Activated T-cell treated with anti-CD3 and anti-CD28 coated beads, Interleukin-2, amount 50 U/mL, for 4 hours (primary cell): ENCODE results near the gene PLA2G1B. TPM values are rescaled to one million over a fixed set of nuclear protein-coding genes. Genes with fewer than 3 reads are reported as not detected.

ENCODE experiments used
- ATAC-seq, 2 donors: fragments of 200-7000 bp; cut with Tn5 transposase; one replicate each; pipeline ENCODE4 v1.10.0; 2021
- DNase-seq: peaks from one replicate; pipeline ENCODE4 v3.0.0-alpha.2; 2020
- H3K27me3 Mint-ChIP-seq: one replicate; pipeline ENCODE4 v1.8.0; 2021; ENCODE audit warnings: low read depth, mixed read lengths
- H3K36me3 Mint-ChIP-seq: one replicate; pipeline ENCODE4 v1.8.0; 2022; ENCODE audit warnings: mixed read lengths; ENCODE audit not compliant: insufficient read depth
- H3K4me1 Mint-ChIP-seq: one replicate; pipeline ENCODE4 v1.8.0; 2021; ENCODE audit warnings: low read depth, mixed read lengths
- H3K4me3 Mint-ChIP-seq: one replicate; pipeline ENCODE4 v1.8.0; 2021; ENCODE audit warnings: mild to moderate bottlenecking, moderate library complexity, mixed read lengths
- H3K9me3 Mint-ChIP-seq: one replicate; pipeline ENCODE4 v1.8.0; 2021; ENCODE audit warnings: mixed read lengths
- total RNA-seq, 3 donors: library from RNA; stranded (reverse); gene quantifications; one replicate each; pipeline ENCODE4 v1.2.1, GENCODE V29; 2021

Gene PLA2G1B
- total RNA-seq, 3 donors from 2014 or later = 0.79 to 1.3 (median 1.1) TPM

DNA sequence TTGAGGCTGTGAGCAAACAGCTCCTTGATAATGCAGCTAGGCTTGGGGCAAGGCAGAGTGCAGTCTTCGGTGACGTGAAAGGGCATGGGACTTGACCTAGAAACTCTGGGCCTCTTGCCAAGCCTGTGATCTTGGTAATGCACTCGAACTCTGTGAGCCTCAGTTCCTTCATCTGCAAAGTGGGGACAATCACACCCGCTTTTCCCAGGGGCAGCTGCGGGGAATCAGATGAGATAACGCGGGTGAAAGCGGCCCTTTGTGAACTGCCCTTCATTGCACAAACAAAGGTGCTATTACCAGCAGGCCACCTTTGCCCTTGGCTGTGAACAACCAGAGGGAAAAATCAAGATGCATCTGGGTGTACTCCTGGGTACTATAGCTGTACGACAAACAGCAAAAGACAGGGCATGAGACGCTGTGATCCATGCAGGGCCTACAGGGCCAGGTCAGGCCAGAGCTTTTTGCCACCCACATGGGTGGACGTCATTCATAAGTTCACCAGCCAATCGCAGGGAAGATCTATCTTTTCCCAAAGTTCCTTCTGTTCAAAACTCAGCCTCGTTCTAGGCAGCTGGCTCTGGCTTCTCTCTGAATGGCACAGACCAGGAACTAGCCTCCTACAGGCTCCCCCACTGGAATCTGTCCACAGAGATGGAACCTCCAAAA lies 38.2 kb upstream of the PLA2G1B start:
- Mint-ChIP-seq H3K27me3 (peaks cover 75% of the 10 kb centered on the region), H3K9me3 (no peaks in the 10 kb centered on the region)

DNA sequence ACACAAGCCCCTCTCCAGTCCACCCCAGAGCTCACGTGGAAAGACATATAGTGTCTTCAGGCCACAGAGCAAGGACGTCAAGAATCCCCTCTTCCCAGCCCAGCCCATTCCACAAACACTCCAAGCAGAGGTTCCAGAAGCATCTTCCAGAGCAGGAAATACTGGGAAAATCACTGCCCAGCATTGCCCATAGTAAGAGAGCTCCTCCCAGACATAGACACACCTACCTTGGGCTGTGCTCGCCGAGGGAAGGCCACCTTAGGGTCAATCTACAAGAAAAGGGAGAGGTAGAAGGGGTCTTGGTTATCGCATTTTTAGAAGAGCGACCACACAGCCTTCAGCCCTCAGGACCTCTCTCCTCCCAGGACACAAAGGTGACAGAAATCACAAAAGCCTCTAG lies 36.9 kb upstream of the PLA2G1B start:
- H3K36me3 Mint-ChIP-seq = no peaks in the 10 kb centered on the region
- DNase-seq (no peak), ATAC-seq (no peak)
- no peak overlapping the region for H3K4me3 Mint-ChIP-seq
- peaks cover 8% of the 10 kb centered on the region for H3K4me1 Mint-ChIP-seq
- H3K27me3 Mint-ChIP-seq = peaks cover 75% of the 10 kb centered on the region
- no peaks in the 10 kb centered on the region for H3K9me3 Mint-ChIP-seq

More for the DNA sequence above, 38.2 kb upstream of the PLA2G1B start:
- ATAC-seq (no peak), DNase-seq (no peak)
- H3K36me3 Mint-ChIP-seq = no peaks in the 10 kb centered on the region
- H3K4me1 Mint-ChIP-seq = peaks cover 19% of the 10 kb centered on the region
- H3K4me3 Mint-ChIP-seq = no peak overlapping the region

DNA sequence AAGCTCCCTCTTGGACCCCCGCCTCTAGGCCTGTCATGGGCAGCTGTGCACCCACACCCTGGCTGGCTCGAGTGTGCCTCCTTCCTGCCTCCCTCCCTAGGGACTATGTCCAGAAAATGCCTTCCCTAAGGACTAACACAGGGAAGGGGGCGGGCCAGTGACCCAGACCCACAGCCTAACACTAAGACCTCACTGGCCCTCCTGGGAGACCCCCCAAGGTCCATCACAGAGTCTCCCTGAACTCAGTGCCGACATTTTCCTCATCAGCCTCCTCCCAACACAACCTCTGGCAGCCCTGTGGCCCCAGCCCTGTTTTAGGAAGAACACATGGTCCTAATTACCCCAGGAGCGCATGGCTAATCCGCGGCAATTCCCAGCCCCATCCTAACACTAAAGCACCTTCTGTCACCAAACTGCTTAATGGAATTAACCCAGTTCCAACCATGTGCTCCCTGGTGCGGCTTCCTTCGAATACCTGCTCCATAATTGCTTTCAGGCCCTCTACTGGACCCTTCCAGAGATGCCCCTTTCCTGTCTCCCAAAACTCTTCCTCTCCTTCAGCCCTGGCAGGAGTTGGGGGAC lies 35.8 kb upstream of the PLA2G1B start:
- Mint-ChIP-seq H3K4me1 (peaks cover 7% of the 10 kb centered on the region), H3K36me3 (no peaks in the 10 kb centered on the region)

DNA sequence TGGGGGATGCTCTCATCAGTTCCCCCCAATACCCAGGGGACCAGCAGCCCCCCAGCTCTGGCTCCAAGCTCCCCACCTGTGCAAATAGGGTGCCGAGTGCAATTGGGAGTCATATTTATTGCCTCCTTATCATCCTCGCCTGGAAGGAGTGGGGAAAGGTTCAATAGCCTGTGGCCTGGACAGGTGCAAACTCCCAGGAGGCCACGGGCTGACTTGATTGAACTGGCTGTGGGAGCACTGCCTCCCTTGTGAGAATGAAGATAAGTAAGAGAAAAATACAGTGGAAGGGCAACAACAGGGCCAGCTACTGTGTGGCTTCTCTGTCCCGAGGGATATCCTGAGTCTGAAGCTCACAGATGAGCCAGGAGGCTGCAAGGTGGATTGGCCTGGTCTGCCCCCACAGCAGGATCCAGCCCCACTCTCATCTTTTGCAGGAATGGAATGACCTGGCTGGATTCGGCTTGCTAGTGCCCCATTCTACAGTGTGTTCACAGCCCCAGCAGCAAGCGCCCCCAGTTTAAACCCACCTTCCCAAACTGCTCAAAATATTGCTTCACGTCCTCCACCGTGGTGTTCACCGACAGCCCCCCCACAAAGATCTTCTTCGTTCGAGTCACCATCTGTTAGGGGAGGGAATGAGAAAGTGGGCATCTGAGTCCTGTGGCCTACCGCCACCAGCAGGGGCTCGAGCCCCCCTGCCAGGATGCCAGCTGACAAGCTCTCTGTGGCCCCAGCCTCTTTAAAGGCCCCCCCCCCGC lies 35.1 kb upstream of the PLA2G1B start:
- no peak overlapping the region for H3K4me3 Mint-ChIP-seq
- no peak for DNase-seq

More for the DNA sequence above, 35.8 kb upstream of the PLA2G1B start:
- Mint-ChIP-seq H3K27me3 (peaks cover 78% of the 10 kb centered on the region), H3K9me3 (no peaks in the 10 kb centered on the region), H3K4me3 (no peak overlapping the region)
- DNase-seq (no peak), ATAC-seq (no peak)

DNA sequence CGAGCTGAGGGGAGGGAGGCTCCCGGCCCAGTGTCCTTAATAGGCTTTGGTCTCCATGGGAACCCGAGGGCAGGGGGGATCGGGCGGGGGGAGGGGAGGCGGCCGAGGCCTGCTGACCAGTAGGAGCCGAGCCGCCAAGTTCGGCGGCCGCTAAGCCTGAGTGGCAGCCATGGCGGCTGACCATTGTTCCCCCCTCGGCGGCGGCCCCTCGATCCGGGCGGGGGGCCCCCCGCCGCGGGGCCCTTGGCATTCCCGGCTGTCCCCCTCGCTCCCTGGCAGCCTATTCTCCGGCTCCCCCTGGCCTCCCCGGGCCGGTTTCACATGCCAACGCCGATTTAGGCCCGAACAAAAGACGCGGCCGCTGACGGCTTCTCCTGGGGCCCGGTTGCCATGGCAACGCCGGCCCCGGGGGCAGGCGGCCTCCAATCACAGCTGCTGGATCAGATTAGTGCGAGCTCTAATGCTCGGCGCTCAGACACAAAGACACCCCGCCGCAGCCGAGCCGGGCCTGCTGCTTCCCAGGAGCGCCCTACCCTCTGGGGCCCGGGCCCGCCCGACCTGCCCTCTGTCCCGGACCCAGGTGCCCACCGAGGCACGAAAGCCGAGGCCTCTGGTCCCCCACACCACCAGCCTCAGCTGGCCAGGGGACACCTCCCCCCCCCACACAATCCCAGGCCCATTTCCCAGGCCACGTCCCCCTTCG lies 34.1 kb upstream of the PLA2G1B start:
- ATAC-seq = peak; percentile 22 to 47
- H3K27me3 Mint-ChIP-seq = peaks cover 74% of the 10 kb centered on the region
- no peak for DNase-seq
- H3K4me3 Mint-ChIP-seq = no peak overlapping the region
- H3K4me1 Mint-ChIP-seq = no peaks in the 10 kb centered on the region
- no peaks in the 10 kb centered on the region for H3K36me3 Mint-ChIP-seq
- H3K9me3 Mint-ChIP-seq = no peaks in the 10 kb centered on the region

More for the DNA sequence above, 35.1 kb upstream of the PLA2G1B start:
- Mint-ChIP-seq H3K9me3 (no peaks in the 10 kb centered on the region), H3K27me3 (peaks cover 82% of the 10 kb centered on the region), H3K4me1 (peaks cover 4% of the 10 kb centered on the region), H3K36me3 (no peaks in the 10 kb centered on the region)
- ATAC-seq = no peak

DNA sequence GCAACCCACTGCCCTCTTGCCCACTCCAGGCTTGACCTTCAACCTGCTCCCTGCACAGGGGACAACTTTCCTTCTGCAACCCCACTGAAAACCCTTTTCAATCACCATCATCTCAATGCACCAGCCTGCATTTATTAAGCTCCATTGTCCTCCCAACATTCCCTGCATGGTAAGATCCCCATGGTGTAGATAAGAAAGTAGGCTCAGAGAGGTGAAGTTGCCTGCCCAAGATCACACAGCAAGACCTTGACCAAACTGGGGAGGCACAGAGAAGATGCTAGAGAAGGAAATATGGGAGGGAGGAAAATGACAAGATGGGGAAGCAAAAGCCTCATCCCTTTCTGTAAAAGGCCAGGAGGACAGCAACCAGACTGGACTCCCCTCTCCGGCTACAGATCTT lies 31.5 kb upstream of the PLA2G1B start:
- no peaks in the 10 kb centered on the region for H3K36me3 Mint-ChIP-seq
- no peaks in the 10 kb centered on the region for H3K9me3 Mint-ChIP-seq
- H3K27me3 Mint-ChIP-seq = peaks cover 55% of the 10 kb centered on the region
- H3K4me3 Mint-ChIP-seq = no peak overlapping the region
- no peak for DNase-seq
- no peak for ATAC-seq
- no peaks in the 10 kb centered on the region for H3K4me1 Mint-ChIP-seq

DNA sequence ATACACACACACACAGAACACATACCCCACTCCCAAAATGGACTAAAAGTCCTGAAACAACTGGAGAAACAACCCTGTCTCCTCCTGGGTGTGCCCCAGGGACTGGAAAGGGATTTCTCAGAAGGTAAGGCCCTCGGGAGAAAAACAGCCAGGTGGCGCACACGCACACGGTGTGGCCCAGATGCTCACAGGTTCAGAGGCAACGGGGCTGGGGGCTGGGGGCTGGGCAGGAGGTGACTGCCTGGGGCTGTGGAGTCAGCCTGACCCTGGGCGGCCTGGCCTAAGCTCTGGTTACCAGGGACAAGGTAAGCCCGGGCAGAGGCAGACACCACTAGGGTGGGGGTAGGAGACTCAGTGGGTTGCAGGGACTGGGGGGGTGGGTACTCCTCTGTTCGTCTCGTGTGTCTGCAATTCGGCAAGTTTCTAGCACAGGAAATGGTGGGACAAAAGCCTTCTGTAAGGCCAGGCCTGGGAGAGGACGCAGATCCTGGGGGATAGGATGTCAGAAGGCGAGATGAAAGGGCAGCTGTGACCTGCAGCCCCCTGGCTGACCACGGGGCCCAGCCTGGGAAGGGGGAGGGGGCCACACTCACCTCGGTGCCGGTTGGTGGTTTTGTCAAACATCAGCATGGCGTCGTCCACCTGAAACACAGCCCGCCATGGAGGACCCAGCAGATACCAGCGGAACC lies 31.0 kb upstream of the PLA2G1B start:
- no peak for ATAC-seq
- H3K27me3 Mint-ChIP-seq = peaks cover 51% of the 10 kb centered on the region
- H3K9me3 Mint-ChIP-seq = no peaks in the 10 kb centered on the region
- H3K4me3 Mint-ChIP-seq = no peak overlapping the region
- no peaks in the 10 kb centered on the region for H3K4me1 Mint-ChIP-seq
- no peak for DNase-seq
- H3K36me3 Mint-ChIP-seq = no peaks in the 10 kb centered on the region

DNA sequence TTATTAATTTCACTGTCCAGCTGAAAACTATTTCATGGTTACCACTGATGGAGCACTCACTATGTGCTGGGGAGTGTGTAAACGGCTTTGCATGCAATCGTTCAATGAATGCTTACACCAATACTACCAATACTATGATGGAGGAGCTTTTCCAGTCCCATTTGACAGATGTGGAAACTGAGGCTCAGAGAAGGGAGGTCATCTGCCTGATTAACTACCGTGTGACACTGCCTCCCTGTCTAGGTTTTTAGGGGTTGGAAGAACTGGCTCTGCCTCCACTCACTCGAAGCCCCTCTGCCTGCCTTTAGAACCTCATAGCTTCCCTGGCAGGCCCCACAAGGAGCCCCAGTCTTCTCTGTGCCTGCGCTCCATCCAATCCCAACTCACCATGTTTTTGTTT lies 29.5 kb upstream of the PLA2G1B start:
- no peak for DNase-seq
- Mint-ChIP-seq H3K4me1 (no peaks in the 10 kb centered on the region), H3K4me3 (no peak overlapping the region), H3K27me3 (peaks cover 39% of the 10 kb centered on the region), H3K9me3 (no peaks in the 10 kb centered on the region), H3K36me3 (no peaks in the 10 kb centered on the region)
- ATAC-seq = no peak

DNA sequence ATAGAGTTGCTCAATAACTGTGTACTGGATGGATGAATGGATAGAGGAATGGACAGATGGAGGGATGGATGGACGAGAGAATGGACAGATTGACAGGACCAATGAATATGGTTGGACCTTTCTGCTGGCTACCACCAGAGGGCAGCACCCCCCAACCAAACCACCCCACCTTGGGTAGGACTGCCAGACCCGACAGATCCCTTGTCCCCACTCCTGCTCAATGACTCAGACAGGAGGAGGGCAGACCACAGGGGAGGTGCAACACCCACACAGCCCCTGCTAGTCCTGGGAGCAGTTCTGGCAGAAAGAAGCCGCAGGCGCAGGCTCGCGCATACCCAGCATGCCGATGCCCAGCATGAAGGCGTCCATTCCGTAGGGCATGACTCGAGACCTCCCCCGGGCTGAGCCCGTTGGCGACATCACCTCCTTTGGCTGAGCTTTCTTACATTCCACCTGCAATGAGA lies 29.0 kb upstream of the PLA2G1B start:
- H3K4me1 Mint-ChIP-seq = no peaks in the 10 kb centered on the region
- no peaks in the 10 kb centered on the region for H3K9me3 Mint-ChIP-seq
- H3K27me3 Mint-ChIP-seq = peaks cover 37% of the 10 kb centered on the region
- H3K4me3 Mint-ChIP-seq = no peak overlapping the region
- H3K36me3 Mint-ChIP-seq = no peaks in the 10 kb centered on the region
- peak; percentile 94 to 98 for ATAC-seq
- DNase-seq = peak; percentile 76

DNA sequence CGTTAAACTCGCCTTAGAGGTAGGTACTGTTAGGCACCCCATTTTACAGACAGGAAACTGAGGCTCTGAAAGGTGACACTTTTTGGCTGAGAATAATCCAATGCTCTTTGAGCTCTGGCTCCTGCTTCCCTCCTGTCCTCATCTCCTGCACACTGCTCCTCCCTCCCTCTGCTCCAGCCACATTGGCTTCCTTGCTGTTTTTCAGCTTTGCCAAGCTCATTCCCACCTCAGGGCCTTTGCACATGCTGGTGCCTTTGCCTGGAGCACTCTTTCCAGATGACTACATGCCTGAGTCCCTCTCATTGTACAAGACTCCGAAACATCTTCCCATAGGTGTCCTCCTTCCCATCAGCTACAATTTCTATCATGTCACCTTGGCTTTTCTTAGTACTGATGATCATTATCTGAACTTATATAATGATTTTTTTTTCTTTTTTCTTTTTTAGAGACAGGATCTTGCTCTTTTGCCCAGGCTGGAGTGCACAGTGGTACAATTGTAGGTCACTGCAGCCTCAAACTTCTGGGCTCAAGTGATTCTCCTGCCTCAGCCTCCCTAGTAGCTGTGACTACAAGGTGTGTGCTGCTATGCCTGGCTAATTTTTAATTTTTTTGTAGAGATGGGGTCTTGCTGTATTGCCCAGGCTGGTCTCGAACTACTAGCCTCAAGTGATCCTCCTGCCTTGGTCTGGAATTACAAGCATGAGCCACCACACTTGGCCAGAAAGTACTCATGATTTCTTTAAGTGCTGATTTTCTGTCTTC lies 26.2 kb upstream of the PLA2G1B start:
- Mint-ChIP-seq H3K27me3 (peaks cover 19% of the 10 kb centered on the region), H3K4me1 (no peaks in the 10 kb centered on the region), H3K9me3 (no peaks in the 10 kb centered on the region), H3K4me3 (no peak overlapping the region), H3K36me3 (no peaks in the 10 kb centered on the region)
- ATAC-seq (no peak), DNase-seq (no peak)

DNA sequence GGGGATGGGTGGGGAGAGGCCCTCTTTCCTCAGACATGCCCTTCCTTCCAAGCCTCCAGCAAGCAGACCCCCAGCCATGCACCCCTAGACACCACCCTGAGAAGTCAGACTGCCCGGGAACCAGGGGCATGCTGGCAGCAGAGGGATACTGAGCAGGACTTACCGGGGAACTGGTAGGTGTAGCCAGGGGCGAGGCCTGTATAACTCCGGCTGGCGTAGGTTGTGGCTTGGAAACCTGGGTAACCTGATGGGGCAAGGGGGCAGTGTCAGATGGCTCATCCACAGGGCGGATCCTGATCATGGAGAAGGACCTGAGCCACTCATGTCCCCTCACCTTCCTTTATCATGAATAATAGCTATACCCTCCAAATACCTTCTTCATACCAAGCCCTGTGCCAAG lies 25.6 kb upstream of the PLA2G1B start:
- DNase-seq (no peak), ATAC-seq (no peak)
- Mint-ChIP-seq H3K9me3 (no peaks in the 10 kb centered on the region), H3K36me3 (no peaks in the 10 kb centered on the region), H3K4me1 (no peaks in the 10 kb centered on the region), H3K27me3 (peaks cover 17% of the 10 kb centered on the region), H3K4me3 (no peak overlapping the region)

DNA sequence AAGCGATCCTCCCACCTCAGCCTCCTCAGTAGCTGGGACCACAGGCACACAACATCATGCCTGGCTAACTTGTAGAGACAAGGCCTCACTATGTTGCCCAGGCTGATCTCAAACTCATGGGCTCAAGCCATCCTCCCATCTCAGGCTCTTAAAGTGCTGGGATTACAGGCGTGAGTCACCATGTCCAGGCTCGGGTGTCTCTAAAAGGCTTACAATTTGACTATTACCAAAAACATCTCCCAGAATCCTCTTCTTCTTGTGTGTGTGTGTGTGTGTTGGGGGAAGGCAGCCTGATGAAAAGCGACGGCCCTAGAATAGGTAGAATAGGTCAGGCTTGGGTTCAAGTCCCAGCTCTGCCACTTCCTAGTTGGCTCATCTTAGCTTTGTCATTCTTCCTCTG lies 24.5 kb upstream of the PLA2G1B start:
- H3K36me3 Mint-ChIP-seq = no peaks in the 10 kb centered on the region
- ATAC-seq (no peak), DNase-seq (no peak)
- no peaks in the 10 kb centered on the region for H3K9me3 Mint-ChIP-seq
- H3K4me3 Mint-ChIP-seq = no peak overlapping the region
- no peaks in the 10 kb centered on the region for H3K4me1 Mint-ChIP-seq
- peaks cover 13% of the 10 kb centered on the region for H3K27me3 Mint-ChIP-seq

DNA sequence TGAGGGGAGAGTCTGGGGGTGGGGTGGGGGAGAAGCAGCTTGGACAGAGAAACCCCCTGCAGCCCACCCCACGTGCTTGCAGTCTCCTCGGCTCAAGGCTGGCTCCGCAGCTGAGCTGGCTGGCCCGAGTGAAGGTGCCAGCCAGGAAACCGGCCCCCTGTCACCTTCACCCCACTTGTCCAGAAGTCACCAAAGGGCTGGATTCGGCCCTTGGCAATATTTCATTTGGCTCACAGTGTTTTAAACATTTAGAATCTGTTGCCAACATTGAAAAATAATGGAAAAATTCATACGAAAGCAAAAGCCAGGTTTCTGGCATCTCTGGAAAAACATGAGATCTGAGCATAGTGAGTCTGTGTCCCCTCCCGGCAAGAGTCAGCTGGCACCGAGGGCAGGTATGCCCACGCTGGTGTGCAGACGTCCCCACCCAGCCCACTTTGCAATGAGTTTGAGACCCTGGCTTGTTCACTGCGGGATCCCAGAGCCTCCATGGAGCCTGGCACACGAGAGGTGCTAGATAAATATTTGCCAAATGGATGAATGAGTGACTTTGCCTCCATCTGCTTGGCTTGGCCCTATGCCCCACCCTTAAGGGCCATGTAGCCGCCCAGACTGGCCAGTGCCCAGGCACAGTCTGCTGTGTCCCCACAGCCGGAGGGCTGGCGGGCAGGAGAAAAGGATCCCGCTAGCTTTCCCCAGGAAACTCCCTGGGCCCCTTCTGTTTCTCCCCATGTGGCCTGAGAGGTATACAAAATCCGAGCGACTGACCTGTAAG lies 23.2 kb upstream of the PLA2G1B start:
- no peaks in the 10 kb centered on the region for H3K36me3 Mint-ChIP-seq
- ATAC-seq = no peak
- H3K4me3 Mint-ChIP-seq = no peak overlapping the region
- H3K27me3 Mint-ChIP-seq = peaks cover 11% of the 10 kb centered on the region
- no peak for DNase-seq
- no peaks in the 10 kb centered on the region for H3K4me1 Mint-ChIP-seq
- no peaks in the 10 kb centered on the region for H3K9me3 Mint-ChIP-seq
